ENCODE results near the gene TMEM114.

TMEM114 gene

DNA sequence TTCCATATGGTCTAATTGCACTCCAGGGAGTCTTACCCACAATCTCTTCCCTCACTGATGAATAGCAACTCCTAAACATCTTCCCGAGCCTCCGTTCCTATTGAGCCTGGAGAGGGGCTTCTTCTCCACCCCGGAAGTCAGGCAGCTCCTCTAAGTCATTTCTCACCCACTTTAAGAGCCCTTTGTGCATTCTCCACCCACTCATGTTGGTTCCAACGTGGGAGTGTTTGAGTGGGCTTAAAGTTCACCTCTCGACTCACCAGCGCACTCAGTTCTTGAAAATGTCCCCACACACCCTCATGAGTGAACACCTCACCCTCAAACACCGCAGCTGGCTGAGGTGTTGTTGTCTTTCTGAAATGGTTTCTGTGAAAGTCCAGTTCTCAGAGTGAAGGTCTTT is 67.6 kb downstream of the TMEM114 start:
- DNase-seq (ENCODE audit: extremely low read depth, low read depth) = no peak
- TF ChIP-seq, protein P1, sequence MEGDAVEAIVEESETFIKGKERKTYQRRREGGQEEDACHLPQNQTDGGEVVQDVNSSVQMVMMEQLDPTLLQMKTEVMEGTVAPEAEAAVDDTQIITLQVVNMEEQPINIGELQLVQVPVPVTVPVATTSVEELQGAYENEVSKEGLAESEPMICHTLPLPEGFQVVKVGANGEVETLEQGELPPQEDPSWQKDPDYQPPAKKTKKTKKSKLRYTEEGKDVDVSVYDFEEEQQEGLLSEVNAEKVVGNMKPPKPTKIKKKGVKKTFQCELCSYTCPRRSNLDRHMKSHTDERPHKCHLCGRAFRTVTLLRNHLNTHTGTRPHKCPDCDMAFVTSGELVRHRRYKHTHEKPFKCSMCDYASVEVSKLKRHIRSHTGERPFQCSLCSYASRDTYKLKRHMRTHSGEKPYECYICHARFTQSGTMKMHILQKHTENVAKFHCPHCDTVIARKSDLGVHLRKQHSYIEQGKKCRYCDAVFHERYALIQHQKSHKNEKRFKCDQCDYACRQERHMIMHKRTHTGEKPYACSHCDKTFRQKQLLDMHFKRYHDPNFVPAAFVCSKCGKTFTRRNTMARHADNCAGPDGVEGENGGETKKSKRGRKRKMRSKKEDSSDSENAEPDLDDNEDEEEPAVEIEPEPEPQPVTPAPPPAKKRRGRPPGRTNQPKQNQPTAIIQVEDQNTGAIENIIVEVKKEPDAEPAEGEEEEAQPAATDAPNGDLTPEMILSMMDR (IDR thresholded peaks at IDR 0.05; ENCODE audit: low read depth, low read length) = no peak

DNA sequence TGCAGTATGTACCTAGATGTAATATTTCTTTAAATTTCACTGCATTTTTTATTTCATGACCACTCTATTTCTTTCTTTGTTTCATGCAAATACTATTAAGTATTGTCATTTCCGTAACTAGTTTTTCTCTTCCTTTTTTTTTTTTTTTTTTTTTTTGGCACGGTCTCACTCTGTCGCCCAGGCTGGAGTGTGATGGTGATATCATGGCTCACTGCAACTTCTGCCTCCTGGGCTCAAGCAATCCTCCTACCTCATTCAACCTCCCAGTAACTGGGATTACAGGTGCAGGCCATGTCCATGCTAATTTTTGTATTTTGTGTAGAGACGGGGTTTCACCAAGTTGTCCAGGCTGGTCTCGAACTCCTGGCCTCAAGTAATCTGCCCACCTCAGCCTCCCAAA is 70.7 kb downstream of the TMEM114 start:
- DNase-seq (ENCODE audit: extremely low read depth, low read depth) = no peak
- TF ChIP-seq, protein P1 (IDR thresholded peaks at IDR 0.05; ENCODE audit: low read depth, low read length) = no peak
